ENCODE measurements around the gene ZBTB47.
A peak's percentile ranks its signal among the peaks of the same experiment; 100 is the strongest.

ZBTB47 gene

DNA sequence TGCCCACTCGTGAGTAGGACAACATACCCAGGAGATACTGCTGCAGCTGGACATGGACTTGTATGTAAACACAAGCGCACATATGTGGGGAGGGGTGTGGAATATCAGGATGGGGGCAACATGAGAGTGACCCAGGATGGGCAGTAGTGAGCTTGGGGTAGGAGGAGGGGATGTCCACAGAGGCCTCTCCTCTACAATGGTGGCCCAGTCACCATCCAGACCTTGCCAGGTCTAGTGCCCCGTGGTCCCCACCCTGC lies 266 bp upstream of the ZBTB47 start:
- no peak for DNase-seq

DNA sequence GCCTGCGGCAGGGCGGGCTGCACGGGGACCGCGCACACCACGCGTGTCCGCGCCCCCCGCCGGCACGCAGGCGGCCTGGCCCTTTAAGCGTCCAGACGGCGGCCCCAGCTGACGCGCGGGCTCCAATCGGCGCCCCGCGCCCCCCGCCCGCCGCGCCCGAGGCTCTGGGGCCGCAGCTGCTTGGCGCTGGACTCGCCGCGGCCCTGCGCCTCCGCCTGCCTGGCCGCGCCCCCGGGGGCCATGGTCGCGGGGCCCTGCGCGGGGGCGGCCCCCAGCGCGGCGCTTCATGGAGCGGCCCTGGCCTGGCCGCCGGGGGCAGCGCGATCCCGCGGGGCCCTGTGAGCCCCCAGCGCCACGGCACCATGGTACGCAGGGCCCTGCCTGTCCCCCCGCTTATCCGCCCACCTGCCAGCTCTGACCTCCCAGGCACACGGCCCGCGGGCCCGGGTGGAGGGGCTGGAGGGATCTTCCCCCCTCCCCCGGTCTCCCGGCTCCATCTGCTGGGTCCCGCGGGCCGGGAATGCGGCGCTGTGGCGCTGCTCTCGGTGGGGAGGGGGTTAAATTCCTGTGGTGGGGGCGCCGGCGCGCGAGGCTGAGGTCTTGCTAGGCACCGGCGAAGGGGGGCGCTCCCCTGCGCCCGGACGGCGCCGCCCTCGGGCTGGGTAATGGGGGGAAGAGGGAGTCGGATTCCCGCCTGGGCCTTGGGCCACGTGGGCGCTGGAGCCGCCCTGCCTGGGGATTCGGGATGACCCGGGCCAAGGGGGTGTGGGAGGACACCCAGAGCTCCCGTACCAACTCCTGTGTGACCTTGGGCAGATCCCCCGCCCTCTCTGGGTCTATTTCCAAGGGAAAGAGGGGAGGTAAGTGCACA lies 1.1 kb downstream of the ZBTB47 start:
- peak; percentile 75 for DNase-seq

DNA sequence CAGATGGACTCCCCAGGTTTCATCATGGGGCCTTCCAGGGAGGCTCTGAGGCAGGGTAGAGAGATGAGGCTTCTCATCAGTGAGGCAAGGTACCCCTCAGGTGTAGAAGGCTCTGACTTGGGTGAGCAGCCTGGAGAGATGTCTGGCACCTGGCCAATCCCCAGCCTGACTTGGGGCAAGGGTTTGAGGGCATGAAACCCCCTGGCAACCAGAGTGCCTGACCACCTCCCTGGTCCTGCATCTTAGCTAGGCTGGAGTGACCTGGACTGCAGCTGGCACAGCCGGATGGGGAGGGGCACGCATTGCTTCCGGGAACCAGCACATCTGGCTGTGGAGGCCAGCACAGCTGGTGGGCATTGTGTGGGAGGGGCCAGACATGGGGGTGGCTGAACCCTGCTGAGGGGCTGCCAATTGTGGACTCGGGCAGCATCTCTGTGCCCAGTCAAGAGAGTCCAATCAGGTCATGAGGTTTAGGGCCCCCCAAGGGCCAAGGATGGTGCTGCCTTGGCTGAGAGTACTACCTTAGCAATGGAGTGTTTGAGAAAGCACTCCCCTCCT lies 1.9 kb downstream of the ZBTB47 start:
- peak; percentile 72 for DNase-seq

DNA sequence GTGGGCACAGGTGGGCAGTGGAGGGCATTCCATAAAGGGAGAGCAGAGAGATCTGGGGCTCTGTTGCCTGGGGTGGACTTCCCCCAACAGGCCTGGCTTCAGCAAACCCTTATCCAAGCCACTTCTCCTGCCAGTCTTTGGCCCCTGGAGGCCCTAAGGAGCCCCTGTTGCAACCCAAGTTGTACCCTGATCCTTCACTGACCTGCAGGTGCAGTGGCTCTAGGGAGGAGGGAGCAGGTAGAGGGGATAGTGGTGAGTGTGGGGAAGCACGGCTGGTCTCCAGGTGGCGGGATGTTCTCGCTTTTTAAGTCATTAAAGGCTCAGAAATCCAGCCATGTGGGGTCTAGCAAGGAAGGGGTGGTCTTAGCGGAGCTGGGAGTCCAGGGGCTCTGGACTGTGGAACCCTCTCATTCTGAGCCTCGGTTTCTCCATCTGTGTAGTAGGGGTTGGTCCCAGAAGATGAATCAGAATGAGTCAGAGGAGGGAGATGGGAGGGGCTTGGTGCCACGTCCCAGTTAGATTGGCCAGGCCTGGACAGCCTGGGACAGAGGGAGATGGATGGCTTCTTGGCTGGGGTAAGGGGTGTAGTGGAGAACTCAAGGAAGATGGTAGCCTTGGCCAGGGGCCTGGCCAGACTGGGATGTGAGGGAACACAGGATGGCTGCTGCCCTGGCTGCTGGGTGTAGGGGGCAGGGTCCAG lies 2.6 kb downstream of the ZBTB47 start:
- DNase-seq = no peak

GRCh38 chr3:42656680-42657610 lies 3.4 kb downstream of the ZBTB47 start:
- no peak for DNase-seq

DNA sequence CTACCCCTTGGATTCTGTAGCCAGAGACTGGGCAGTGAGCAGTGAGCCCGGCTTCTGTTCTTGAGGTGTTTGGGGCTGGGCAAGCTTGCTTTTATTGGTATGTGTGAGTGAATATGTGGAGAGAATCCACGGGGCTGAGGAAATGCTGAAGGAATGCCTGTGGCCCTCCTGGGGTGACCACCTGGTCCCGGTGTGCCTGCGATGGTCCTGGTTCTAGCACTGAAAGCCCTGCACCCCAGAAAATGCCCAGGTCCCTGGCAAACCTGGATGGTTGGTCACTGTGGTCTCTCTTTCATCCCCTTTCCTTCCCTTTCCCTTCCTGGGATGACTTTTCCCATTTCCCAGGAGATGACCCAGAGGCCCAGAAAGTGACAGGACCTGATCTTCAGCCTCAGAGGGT lies 4.2 kb downstream of the ZBTB47 start:
- DNase-seq = no peak

GRCh38 chr3:42658091-42658770 lies 4.7 kb downstream of the ZBTB47 start:
- no peak for DNase-seq

DNA sequence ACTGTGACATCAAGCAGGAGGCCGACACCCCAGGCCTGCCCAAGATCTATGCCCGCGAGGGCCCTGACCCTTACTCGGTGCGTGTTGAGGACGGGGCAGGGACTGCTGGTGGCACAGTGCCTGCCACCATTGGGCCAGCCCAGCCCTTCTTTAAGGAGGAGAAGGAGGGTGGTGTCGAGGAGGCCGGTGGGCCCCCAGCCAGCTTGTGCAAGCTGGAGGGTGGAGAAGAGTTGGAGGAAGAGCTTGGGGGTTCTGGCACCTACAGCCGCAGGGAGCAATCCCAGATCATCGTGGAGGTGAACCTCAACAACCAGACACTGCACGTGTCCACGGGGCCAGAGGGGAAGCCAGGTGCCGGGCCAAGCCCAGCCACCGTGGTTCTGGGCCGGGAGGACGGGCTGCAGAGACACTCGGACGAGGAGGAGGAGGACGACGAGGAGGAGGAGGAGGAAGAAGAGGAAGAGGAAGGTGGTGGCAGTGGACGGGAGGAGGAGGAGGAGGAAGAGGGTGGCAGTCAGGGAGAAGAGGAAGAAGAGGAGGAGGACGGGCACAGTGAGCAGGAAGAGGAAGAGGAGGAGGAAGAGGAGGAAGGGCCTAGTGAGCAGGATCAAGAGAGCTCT lies 5.4 kb downstream of the ZBTB47 start:
- no peak for DNase-seq

- no peak for DNase-seq
Observed at GRCh38 chr3:42659451-42660130, 6.1 kb downstream of the ZBTB47 start.

- no peak for DNase-seq
Observed at GRCh38 chr3:42660131-42660715, 6.7 kb downstream of the ZBTB47 start.

DNA sequence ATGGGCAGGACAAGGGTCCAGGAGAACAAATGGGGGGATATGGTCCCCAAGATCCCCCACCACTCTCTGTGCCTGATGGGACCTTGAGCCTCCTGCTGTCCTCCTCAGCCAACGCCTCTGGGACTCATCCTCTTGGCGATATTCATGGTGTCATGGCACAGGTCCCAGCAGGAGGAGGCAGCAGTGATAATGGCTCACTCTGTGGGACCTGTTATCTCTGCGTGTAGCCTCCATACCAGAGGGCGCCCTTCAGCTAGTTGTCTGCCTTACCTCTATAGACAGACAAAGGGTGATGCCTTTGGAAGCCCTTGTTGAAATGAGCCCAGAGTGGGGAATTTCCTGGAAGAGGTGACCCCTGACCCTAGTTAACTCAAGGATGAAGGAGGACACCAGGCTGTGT lies 7.4 kb downstream of the ZBTB47 start:
- DNase-seq = no peak

- no peak for DNase-seq
Observed at GRCh38 chr3:42661593-42662022, 8.1 kb downstream of the ZBTB47 start.

DNA sequence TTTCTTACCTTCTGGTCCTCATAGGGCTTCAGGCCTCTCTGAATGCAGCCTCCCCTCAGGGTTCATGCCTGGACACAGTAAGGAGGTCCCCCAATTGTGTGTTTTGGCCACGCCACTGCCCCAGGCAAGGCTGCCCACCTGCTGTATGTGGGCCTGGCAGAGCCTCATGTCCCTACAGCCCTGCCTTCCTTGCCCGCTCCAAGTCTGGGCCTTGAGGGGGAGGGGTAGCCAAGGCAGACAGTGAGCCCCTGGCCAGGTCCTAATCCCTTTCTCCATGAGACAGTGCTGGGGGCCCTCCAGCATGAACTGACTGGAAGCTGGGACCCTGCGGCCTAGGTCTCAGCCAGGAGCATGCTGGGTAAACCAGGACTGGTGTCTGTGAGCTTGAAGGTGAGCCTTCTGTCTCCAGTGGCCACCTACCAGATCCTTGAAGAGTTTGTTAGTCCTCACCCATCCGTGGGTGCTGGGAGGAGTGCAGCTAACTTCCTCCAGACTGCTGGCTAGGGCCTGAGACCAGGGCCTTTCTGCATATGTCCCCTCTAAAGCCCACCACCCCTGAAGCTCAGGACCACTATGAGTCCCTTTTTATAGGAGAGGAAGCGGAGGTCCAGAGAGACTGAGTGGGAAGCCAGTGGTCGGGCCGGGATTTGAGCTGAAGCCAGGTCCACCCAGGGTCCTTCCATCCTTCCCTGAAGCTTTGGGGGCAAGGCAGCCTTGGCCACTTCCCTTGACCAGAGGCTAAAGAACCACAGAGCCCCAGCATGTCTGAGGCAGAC lies 8.7 kb downstream of the ZBTB47 start:
- DNase-seq = no peak

DNA sequence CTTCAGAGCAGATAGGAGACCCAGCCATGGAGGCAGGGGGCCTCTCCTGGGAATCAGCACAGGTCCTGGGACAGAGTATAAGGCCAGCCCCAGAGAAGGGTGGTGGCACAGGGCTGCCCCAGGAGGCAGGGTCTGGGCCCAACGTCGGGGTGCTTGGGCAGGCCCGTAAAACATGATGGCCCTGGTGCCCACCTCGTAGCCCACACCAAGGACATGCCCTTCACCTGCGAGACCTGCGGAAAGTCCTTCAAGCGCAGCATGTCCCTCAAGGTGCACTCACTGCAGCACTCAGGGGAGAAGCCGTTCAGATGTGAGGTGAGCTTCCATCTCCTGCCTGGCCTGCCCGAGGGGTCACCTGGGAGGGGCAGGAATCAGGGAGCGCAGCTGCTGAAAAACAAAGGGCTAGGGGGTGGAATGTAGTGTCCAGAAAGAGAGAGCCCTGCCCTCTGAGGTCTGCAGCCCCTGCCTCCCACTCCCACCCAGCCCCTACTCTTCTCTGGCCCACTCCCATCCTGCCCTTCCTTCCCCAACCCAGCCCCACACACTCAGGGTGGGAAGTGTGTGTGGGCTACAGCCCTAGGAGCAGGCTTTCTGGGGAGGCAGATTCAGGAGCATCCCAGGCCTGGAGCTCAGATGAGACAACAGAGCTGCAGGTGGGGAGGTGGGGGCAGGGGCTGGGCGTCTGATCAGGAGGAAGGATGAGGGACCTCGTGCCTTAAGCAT lies 9.5 kb downstream of the ZBTB47 start:
- DNase-seq = no peak

DNA sequence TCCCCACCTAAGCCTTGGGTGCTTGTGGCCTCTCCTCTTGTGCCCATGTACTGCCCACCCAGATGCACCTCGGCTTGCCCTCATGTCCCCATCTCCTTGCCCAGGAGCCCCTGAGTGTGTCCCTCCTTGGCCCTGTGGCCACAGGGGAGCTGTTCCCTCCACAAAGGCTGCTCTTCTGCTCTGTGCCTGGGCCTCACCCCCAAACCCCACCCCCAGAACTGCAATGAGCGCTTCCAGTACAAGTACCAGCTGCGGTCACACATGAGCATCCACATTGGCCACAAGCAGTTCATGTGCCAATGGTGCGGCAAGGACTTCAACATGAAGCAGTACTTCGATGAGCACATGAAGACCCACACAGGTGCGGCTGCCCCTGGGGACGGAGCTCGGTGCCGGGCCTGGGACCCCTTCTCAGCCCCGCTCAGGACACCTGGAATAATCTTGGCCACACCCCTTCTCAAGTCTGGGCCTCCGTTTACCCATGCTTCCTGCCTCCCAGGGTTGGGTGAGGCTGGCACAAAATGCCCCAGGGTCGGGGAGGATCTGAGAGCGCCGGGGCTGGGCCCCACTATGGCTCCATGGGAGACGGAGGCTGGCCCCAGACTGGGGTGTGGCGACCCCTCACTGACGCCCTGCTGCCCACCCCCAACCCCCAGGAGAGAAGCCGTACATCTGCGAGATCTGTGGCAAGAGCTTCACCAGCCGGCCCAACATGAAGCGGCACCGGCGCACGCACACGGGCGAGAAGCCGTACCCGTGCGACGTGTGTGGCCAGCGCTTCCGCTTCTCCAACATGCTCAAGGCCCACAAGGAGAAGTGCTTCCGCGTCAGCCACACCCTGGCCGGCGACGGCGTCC lies 10.3 kb downstream of the ZBTB47 start:
- DNase-seq = peak; percentile 37

DNA sequence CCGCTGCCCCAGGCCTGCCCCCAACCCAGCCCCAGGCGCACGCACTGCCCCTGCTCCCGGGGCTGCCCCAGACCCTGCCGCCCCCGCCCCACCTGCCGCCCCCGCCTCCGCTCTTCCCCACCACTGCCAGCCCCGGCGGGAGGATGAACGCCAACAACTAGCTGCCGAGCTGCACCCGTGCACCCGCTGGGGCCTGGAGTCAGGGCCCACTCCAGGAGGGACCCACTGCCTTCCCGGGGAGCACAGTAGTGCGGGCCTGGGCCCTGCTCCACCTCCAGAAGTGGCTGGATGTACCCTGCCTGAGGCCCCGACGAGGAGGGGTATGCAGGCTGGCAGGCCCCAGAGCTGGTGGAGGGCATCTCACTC lies 10.9 kb downstream of the ZBTB47 start:
- DNase-seq = no peak

- no peak for DNase-seq
Observed at GRCh38 chr3:42665050-42665878, 11.8 kb downstream of the ZBTB47 start.

GRCh38 chr3:42666022-42666421 lies 12.5 kb downstream of the ZBTB47 start:
- no peak for DNase-seq
